OCI-LY7 (cell line): Measurements from ENCODE around the gene WIPF1. TPM values are rescaled to one million over a fixed set of nuclear protein-coding genes. Genes with fewer than 3 reads are reported as not detected.
A peak's percentile ranks its signal among the peaks of the same experiment; 100 is the strongest.
"Not testable (repeated sequence)": the region's sequence is repeated elsewhere in the genome, so short reads cannot be mapped to it uniquely, and the experiment has no call there.

Experiments
- BruUV-seq: library from RNA; stranded (reverse); fragments of 400-500 nt; replicated peaks from 2 replicates; lab custom pipeline; 2021; lab: Mats Ljungman, UMichigan
- CTCF ChIA-PET: fragments of 300-600 bp; sonication (Branson Sonifier 250); formaldehyde crosslinking; loops from one replicate; lab custom pipeline; 2022; ENCODE audit warnings: antibody characterized with exemption; ENCODE audit not compliant: unreplicated experiment; lab: Charles Lee
- POLR2A ChIA-PET: fragments of 300-600 bp; sonication (Branson Sonifier 250); formaldehyde crosslinking; loops from one replicate; lab custom pipeline; 2022; ENCODE audit warnings: antibody characterized with exemption; lab: Charles Lee
- DNase-seq: peaks from one replicate; pipeline ENCODE4 v3.0.0-alpha.2; 2015; ENCODE audit warnings: low spot score
- H2AFZ ChIP-seq: fragments of 200-600 bp; sonication (generic), shearing (Covaris generic); 2 replicates; pipeline ENCODE4 v1.6.1; 2014; ENCODE audit warnings: mild to moderate bottlenecking, antibody characterized with exemption, low read length, moderate library complexity
- H3K27ac ChIP-seq: fragments of 200-600 bp; sonication (generic); 2 replicates; pipeline ENCODE4 v1.5.1; 2014; ENCODE audit warnings: mixed run types, low read depth, mild to moderate bottlenecking, moderate library complexity, low read length, inconsistent platforms; ENCODE audit not compliant: poor library complexity, severe bottlenecking
- H3K36me3 ChIP-seq: fragments of 200-600 bp; sonication (generic); 2 replicates; pipeline ENCODE4 v1.6.1; 2014; ENCODE audit warnings: mild to moderate bottlenecking, antibody characterized with exemption, low read length, moderate library complexity, mixed read lengths; ENCODE audit not compliant: insufficient read depth
- H3K4me1 ChIP-seq: fragments of 200-600 bp; sonication (generic); 2 replicates; pipeline ENCODE4 v1.5.1; 2014; ENCODE audit warnings: mild to moderate bottlenecking, low read length; ENCODE audit not compliant: insufficient read depth, poor library complexity, severe bottlenecking
- H3K4me2 ChIP-seq: fragments of 200-600 bp; sonication (generic); 2 replicates; pipeline ENCODE4 v1.6.1; 2014; ENCODE audit warnings: mild to moderate bottlenecking, low read length
- H3K4me3 ChIP-seq: fragments of 200-600 bp; sonication (generic); 2 replicates; pipeline ENCODE4 v1.5.1; 2014; ENCODE audit warnings: mild to moderate bottlenecking, low read depth, low read length; ENCODE audit not compliant: poor library complexity, severe bottlenecking
- H3K79me2 ChIP-seq: fragments of 200-600 bp; sonication (generic); 2 replicates; pipeline ENCODE4 v1.6.1; 2016; ENCODE audit warnings: low read depth, mild to moderate bottlenecking, low read length, moderate library complexity, mixed read lengths; ENCODE audit not compliant: insufficient read depth
- H3K9me2 ChIP-seq: fragments of 200-600 bp; sonication (generic); 2 replicates; pipeline ENCODE4 v1.6.1; 2016; ENCODE audit warnings: mild to moderate bottlenecking, low read length, mixed read lengths; ENCODE audit not compliant: insufficient read depth
- H3K9me3 ChIP-seq: fragments of 200-600 bp; sonication (generic); 2 replicates; pipeline ENCODE4 v1.6.1; 2014; ENCODE audit warnings: mild to moderate bottlenecking, mixed run types, low read length, mixed read lengths
- H4K20me1 ChIP-seq: fragments of 200-600 bp; sonication (generic); 2 replicates; pipeline ENCODE4 v1.6.1; 2014; ENCODE audit warnings: mild to moderate bottlenecking, antibody characterized with exemption, low read length, moderate library complexity, mixed read lengths; ENCODE audit not compliant: insufficient read depth
- EZH2phosphoT487 ChIP-seq: fragments of 200-600 bp; sonication (generic); IDR thresholded peaks from 2 replicates; pipeline ENCODE4 v1.6.1; 2018; ENCODE audit warnings: low read depth, borderline replicate concordance, mild to moderate bottlenecking, mixed run types, antibody characterized with exemption, low read length, moderate library complexity, mixed read lengths
- intact Hi-C: fragments of 100-400 bp; cut with micrococcal nuclease; formaldehyde crosslinking; loops from one replicate; pipeline ENCODE4 v1.10.0; 2022; ENCODE audit not compliant: unreplicated experiment
- total RNA-seq, 2 experiments: library from RNA; depleted of rRNA in 1 of 2; stranded (reverse); fragments of >200 nt in 1 of 2; shearing (Covaris generic) in 1 of 2; gene quantifications; 2 replicates each; pipeline ENCODE4 v1.2.3, GENCODE V29; 2014 to 2022
- TF ChIP-seq, protein P1 (sequence below): fragments of 200-600 bp; sonication (generic); conservative IDR thresholded peaks from 2 replicates; pipeline ENCODE4 v1.5.1; 2014; ENCODE audit warnings: mild to moderate bottlenecking, antibody characterized with exemption, low read length, moderate library complexity, mixed read lengths

Gene WIPF1
- total RNA-seq, 2 experiments from 2014 or later, result 27.1 to 192 TPM

DNA sequence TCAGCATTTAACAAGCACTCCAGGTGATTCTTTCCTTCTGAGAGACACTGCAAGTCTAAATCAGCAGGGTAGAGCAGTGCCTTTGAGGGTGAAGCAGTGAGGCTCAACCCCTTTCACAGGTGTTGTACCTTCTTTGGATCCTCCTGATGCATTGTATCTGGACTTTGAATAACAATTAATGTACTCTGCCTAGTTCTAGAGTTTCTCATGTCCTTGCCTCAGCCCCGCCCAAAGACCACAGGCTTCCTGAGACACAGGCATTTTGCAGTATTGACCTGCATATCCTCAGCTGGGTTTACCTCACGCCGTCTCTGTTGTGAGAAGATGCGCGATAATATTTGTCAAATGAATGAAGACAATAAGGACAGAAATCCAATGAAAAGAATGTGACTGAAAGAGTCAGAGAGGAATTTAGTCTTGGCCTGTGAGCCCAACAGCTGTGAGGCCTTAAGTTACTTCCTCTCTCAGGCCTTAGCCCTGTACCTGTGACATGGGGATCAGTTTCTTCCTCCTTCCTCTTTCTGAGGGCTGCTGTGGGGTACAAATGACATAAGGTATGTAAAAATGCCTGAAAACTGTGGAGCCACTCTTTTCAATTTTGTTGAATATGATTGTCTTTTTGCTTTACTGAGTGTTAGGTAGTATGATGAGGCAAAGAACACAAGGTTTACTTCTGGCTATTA lies 43.7 kb downstream of the WIPF1 start:
- H3K4me3 ChIP-seq, result peak overlapping the region; percentile 25
- intact Hi-C loops, result no loop called here

DNA sequence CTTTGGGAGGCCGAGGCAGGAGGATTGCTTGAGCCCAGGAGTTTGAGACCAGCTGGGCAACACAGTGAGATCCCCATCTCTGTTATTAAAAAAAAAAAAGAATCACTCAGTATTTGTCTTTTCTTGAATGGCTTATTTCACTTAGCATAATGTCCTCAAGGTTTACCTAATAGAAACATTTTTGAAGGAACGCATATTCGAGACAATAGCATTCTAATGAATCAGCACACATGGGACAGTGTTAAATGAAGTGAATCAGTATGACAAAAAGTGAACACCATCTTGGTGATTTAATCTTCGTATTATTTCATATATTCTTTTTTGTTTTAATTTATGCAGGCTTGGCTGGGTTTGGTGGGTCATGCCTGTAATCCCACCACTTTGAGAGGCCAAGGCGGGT lies 44.7 kb downstream of the WIPF1 start:
- ChIA-PET POLR2A (interaction anchor here (0.7 kb wide), 1 partner anchor 115 kb away, joined by 3 read pairs; no protein-coding TSS in a partner anchor), CTCF (no interaction called here)
- no peak overlapping the region for H2AFZ ChIP-seq
- TF ChIP-seq, protein P1, sequence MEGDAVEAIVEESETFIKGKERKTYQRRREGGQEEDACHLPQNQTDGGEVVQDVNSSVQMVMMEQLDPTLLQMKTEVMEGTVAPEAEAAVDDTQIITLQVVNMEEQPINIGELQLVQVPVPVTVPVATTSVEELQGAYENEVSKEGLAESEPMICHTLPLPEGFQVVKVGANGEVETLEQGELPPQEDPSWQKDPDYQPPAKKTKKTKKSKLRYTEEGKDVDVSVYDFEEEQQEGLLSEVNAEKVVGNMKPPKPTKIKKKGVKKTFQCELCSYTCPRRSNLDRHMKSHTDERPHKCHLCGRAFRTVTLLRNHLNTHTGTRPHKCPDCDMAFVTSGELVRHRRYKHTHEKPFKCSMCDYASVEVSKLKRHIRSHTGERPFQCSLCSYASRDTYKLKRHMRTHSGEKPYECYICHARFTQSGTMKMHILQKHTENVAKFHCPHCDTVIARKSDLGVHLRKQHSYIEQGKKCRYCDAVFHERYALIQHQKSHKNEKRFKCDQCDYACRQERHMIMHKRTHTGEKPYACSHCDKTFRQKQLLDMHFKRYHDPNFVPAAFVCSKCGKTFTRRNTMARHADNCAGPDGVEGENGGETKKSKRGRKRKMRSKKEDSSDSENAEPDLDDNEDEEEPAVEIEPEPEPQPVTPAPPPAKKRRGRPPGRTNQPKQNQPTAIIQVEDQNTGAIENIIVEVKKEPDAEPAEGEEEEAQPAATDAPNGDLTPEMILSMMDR, result no peak
- TF ChIP-seq EZH2phosphoT487, result no peak
- intact Hi-C loops, result no loop called here
- no peaks in the 10 kb centered on the region for H3K79me2 ChIP-seq
- H3K27ac ChIP-seq, result peak overlapping the region; percentile 77
- H4K20me1 ChIP-seq, result no peaks in the 10 kb centered on the region
- no peak overlapping the region for H3K4me3 ChIP-seq
- peaks cover 25% of the 10 kb centered on the region for H3K4me1 ChIP-seq
- H3K9me3 ChIP-seq, result no peaks in the 10 kb centered on the region
- 0 out of 2 replicates have a peak, but pooled peaks cover 6% of the 10 kb centered on the region for H3K36me3 ChIP-seq
- H3K9me2 ChIP-seq, result no peaks in the 10 kb centered on the region
- DNase-seq, result no peak
- H3K4me2 ChIP-seq, result no peak overlapping the region
- BruUV-seq, result no TSS peak

More for the DNA sequence above, 43.7 kb downstream of the WIPF1 start:
- DNase-seq, result peak; percentile 78
- no TSS peak for BruUV-seq
- ChIA-PET POLR2A (interaction anchor here (0.6 to 1.6 kb wide), 2 partner anchors 46 to 83 kb away, joined by 3 to 4 read pairs; no protein-coding TSS in a partner anchor), CTCF (no interaction called here)
- no peak for TF ChIP-seq EZH2phosphoT487
- TF ChIP-seq, protein P1, result no peak
- Histone ChIP-seq H3K4me1 (peaks cover 25% of the 10 kb centered on the region), H3K9me3 (no peaks in the 10 kb centered on the region), H3K27ac (peak overlapping the region; percentile 77), H4K20me1 (no peaks in the 10 kb centered on the region), H3K4me2 (peak overlapping the region; percentile 61), H3K36me3 (peaks cover 15% of the 10 kb centered on the region), H3K9me2 (no peaks in the 10 kb centered on the region), H3K79me2 (no peaks in the 10 kb centered on the region), H2AFZ (peak overlapping the region; percentile 73; the same call in 1 of the 2 replicates)

DNA sequence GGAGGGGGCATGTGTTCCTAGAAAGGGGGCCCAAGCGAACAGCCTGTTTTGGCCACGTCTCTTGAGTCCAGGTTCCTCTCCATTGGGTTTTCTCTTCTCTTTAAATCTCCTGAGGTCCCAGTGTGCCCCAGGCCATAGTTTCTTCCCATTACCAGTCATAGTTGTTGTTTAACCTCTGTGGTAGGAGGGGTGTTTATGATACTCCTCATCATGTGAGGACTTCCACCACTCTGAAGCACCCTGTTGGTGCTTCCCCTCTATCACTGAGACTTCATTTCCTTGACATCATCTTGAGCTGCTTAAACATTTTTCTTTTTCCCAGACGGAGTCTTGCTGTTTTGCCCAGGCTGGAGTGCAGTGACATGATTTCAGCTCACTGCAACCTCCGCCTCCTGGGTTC lies 45.9 kb downstream of the WIPF1 start:
- no peak overlapping the region for H2AFZ ChIP-seq
- H4K20me1 ChIP-seq, result no peaks in the 10 kb centered on the region
- ChIA-PET CTCF (no interaction called here), POLR2A (no interaction called here)
- no TSS peak for BruUV-seq
- no peak for DNase-seq
- no peaks in the 10 kb centered on the region for H3K79me2 ChIP-seq
- 0 out of 2 replicates have a peak, but pooled peaks cover 6% of the 10 kb centered on the region for H3K36me3 ChIP-seq
- no peak overlapping the region for H3K4me2 ChIP-seq
- H3K4me1 ChIP-seq, result peaks cover 25% of the 10 kb centered on the region
- intact Hi-C loops, result no loop called here
- H3K9me3 ChIP-seq, result no peaks in the 10 kb centered on the region
- TF ChIP-seq, protein P1, result no peak
- TF ChIP-seq EZH2phosphoT487, result no peak
- no peak overlapping the region for H3K27ac ChIP-seq
- no peaks in the 10 kb centered on the region for H3K9me2 ChIP-seq
- H3K4me3 ChIP-seq, result no peak overlapping the region

DNA sequence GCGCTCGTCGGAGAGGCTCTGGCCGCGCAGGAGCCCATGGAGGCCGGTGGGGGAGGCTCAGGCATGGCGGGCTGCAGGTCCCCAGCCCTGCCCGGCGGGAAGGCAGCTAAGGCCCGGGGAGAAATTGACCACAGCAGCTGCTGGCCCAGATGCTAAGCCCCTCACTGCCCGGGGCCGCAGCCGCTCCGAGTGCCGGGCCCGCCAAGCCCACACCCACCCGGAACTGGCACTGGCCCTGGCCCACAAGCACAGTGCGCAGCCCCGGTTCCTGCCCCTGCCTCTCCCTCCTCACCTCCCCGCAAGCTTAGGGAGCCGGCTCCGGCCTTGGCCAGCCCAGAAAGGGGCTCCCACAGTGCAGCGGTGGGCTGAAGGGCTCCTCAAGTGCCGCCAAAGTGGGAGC lies 49.0 kb downstream of the WIPF1 start:
- H3K4me3 ChIP-seq, BruUV-seq, CTCF ChIA-PET, H3K9me3 ChIP-seq, H3K9me2 ChIP-seq, H3K79me2 ChIP-seq, H3K36me3 ChIP-seq, H2AFZ ChIP-seq, H4K20me1 ChIP-seq, DNase-seq, intact Hi-C loops, H3K27ac ChIP-seq, H3K4me2 ChIP-seq: not testable (repeated sequence)
- POLR2A ChIA-PET, result interaction anchor here (0.7 kb wide), 1 partner anchor 8 kb away, joined by 3 read pairs; no protein-coding TSS in a partner anchor
- peaks cover 11% of the 10 kb centered on the region for H3K4me1 ChIP-seq
